ENCODE results near the gene CLEC4E. TPM values are rescaled to one million over a fixed set of nuclear protein-coding genes. Genes with fewer than 3 reads are reported as not detected.
"Not testable (repeated sequence)": the region's sequence is repeated elsewhere in the genome, so short reads cannot be mapped to it uniquely, and the experiment has no call there.

CLEC4E gene
- total and polyA plus RNA-seq, 2 of the 13 experiments (the other 11 are each of a cell fraction or from before 2014, with no cell fraction given): not detected

DNA sequence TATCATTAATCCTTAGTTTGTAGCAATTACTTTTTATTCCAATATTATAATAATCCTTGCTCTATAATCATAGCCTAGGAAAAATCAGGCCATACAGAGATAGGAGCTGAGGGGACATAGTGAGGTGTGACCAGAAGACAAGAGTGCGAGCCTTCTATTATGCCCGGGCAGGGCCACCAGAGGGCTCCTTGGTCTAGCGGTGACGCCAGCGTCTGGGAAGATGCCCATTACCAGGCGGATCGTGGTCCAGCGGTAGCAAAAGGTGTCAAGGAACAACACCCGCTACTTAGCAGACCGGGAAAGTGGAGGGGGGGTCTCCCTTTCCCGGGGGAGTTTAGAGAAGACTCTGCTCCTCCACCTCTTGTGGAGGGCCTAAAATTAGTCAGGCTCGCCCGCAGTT lies 43.8 kb upstream of the CLEC4E start:
- ATAC-seq; BruUV-seq (replicated peaks); DNase-seq (ENCODE audit: low spot score); H4K20me1 ChIP-seq (ENCODE audit: insufficient read depth, low read length); H3K4me3 ChIP-seq (replicated peaks in 1 of 3; ENCODE audit: insufficient read depth in 1 of 3, low read depth in 2 of 3, low read length in 3 of 3); H3K79me2 ChIP-seq (ENCODE audit: insufficient read depth, low read length); CTCF ChIA-PET (ENCODE audit: low intra/inter-chr PET ratio, low total read pairs); FAIRE-seq; H3K4me1 ChIP-seq (ENCODE audit: insufficient read depth, low read length); H3K27ac ChIP-seq (ENCODE audit: extremely low read length, insufficient read depth, low read length); H3K9me3 ChIP-seq (ENCODE audit: low read length); H3K36me3 ChIP-seq (replicated peaks in 1 of 2; ENCODE audit: control insufficient read depth in 1 of 2, insufficient read depth in 2 of 2, low read length in 2 of 2); intact Hi-C loops (cut with micrococcal nuclease; ENCODE audit: unreplicated experiment); H3K9ac ChIP-seq (ENCODE audit: insufficient read depth, low read depth, low read length); H2AFZ ChIP-seq (ENCODE audit: low read length); in situ Hi-C loops (cut with HindIII; ENCODE audit: extremely low pct_ligation_motif_present, low pct_unique_long_range_greater_than_20kb); H3K27me3 ChIP-seq (ENCODE audit: control insufficient read depth in 1 of 2, insufficient read depth in 2 of 2, low read length in 2 of 2); POLR2A ChIA-PET; H3K4me2 ChIP-seq (ENCODE audit: low read depth, low read length): not testable (repeated sequence)
- TF ChIP-seq, protein P1, sequence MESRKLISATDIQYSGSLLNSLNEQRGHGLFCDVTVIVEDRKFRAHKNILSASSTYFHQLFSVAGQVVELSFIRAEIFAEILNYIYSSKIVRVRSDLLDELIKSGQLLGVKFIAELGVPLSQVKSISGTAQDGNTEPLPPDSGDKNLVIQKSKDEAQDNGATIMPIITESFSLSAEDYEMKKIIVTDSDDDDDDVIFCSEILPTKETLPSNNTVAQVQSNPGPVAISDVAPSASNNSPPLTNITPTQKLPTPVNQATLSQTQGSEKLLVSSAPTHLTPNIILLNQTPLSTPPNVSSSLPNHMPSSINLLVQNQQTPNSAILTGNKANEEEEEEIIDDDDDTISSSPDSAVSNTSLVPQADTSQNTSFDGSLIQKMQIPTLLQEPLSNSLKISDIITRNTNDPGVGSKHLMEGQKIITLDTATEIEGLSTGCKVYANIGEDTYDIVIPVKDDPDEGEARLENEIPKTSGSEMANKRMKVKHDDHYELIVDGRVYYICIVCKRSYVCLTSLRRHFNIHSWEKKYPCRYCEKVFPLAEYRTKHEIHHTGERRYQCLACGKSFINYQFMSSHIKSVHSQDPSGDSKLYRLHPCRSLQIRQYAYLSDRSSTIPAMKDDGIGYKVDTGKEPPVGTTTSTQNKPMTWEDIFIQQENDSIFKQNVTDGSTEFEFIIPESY (CRISPR knock-in tag; IDR thresholded peaks at IDR 0.05): peak; percentile 36; the same call in 1 of the 2 replicates
- TF ChIP-seq, protein P2, sequence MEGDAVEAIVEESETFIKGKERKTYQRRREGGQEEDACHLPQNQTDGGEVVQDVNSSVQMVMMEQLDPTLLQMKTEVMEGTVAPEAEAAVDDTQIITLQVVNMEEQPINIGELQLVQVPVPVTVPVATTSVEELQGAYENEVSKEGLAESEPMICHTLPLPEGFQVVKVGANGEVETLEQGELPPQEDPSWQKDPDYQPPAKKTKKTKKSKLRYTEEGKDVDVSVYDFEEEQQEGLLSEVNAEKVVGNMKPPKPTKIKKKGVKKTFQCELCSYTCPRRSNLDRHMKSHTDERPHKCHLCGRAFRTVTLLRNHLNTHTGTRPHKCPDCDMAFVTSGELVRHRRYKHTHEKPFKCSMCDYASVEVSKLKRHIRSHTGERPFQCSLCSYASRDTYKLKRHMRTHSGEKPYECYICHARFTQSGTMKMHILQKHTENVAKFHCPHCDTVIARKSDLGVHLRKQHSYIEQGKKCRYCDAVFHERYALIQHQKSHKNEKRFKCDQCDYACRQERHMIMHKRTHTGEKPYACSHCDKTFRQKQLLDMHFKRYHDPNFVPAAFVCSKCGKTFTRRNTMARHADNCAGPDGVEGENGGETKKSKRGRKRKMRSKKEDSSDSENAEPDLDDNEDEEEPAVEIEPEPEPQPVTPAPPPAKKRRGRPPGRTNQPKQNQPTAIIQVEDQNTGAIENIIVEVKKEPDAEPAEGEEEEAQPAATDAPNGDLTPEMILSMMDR (CRISPR knock-in tag; IDR thresholded peaks at IDR 0.05): 0 out of 2 replicates have a peak, but pooled peaks have one; percentile 4
- 51% methylated on average over 13 of the region's 13 CpGs for WGBS (ENCODE audit: low lambda C conversion rate)

DNA sequence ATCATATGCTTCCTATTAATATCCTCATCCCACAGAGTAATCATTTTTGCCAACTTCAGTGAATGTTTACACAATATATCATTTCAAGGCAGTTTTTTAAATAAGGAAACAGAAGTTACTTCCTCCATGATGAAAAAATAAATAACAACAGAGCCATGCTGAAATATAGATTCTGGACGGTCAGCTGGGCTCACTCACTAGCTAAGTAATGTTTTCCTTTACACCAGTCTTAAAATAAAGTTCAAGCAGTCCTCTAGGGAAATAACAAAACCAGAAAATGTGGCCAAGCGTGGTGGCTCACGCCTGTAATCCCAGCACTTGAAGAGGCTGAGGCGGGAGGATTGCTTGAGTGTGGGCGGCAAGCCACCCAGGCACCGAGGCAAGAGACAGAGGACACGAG lies 43.3 kb upstream of the CLEC4E start:
- no peak for TF ChIP-seq MXI1 (IDR thresholded peaks at IDR 0.05; ENCODE audit: borderline replicate concordance, low read depth, low read length)
- TF ChIP-seq, protein P3, sequence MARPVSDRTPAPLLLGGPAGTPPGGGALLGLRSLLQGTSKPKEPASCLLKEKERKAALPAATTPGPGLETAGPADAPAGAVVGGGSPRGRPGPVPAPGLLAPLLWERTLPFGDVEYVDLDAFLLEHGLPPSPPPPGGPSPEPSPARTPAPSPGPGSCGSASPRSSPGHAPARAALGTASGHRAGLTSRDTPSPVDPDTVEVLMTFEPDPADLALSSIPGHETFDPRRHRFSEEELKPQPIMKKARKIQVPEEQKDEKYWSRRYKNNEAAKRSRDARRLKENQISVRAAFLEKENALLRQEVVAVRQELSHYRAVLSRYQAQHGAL (CRISPR knock-in tag; IDR thresholded peaks at IDR 0.05; ENCODE audit: not compliant biosample characterization): no peak
- TF ChIP-seq MED1 (CRISPR knock-in tag; IDR thresholded peaks at IDR 0.05): no peak
- TF ChIP-seq ZNF766 (CRISPR knock-in tag; IDR thresholded peaks at IDR 0.05; ENCODE audit: borderline replicate concordance): no peak
- no peak for TF ChIP-seq ZNF354B (CRISPR knock-in tag; IDR thresholded peaks at IDR 0.05)
- TF ChIP-seq, protein P4, sequence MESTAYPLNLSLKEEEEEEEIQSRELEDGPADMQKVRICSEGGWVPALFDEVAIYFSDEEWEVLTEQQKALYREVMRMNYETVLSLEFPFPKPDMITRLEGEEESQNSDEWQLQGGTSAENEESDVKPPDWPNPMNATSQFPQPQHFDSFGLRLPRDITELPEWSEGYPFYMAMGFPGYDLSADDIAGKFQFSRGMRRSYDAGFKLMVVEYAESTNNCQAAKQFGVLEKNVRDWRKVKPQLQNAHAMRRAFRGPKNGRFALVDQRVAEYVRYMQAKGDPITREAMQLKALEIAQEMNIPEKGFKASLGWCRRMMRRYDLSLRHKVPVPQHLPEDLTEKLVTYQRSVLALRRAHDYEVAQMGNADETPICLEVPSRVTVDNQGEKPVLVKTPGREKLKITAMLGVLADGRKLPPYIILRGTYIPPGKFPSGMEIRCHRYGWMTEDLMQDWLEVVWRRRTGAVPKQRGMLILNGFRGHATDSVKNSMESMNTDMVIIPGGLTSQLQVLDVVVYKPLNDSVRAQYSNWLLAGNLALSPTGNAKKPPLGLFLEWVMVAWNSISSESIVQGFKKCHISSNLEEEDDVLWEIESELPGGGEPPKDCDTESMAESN (CRISPR knock-in tag; conservative IDR thresholded peaks at IDR 0.05): no peak
- Histone ChIP-seq H3K79me2 (ENCODE audit: insufficient read depth, low read length) (no peaks in the 10 kb centered on the region), H4K20me1 (ENCODE audit: insufficient read depth, low read length) (no peaks in the 10 kb centered on the region), H3K4me2 (ENCODE audit: low read depth, low read length) (no peak overlapping the region), H3K9ac (ENCODE audit: insufficient read depth, low read depth, low read length) (no peak overlapping the region), H3K36me3 (replicated peaks in 1 of 2; ENCODE audit: control insufficient read depth in 1 of 2, insufficient read depth in 2 of 2, low read length in 2 of 2) (no peaks in the 10 kb centered on the region), H3K4me3 (replicated peaks in 1 of 3; ENCODE audit: insufficient read depth in 1 of 3, low read depth in 2 of 3, low read length in 3 of 3) (no peak overlapping the region), H3K4me1 (ENCODE audit: insufficient read depth, low read length) (no peaks in the 10 kb centered on the region), H3K27ac (ENCODE audit: extremely low read length, insufficient read depth, low read length) (no peak overlapping the region), H3K9me3 (ENCODE audit: low read length) (no peaks in the 10 kb centered on the region), H2AFZ (ENCODE audit: low read length) (no peak overlapping the region), H3K27me3 (ENCODE audit: control insufficient read depth in 1 of 2, insufficient read depth in 2 of 2, low read length in 2 of 2) (no peaks in the 10 kb centered on the region; a peak in 1 of 5 replicates)
- BruUV-seq (replicated peaks): no TSS peak
- intact Hi-C loops (cut with micrococcal nuclease; ENCODE audit: unreplicated experiment): no loop called here
- ChIA-PET CTCF (ENCODE audit: low intra/inter-chr PET ratio, low total read pairs) (no interaction called here), POLR2A (no interaction called here)
- DNase-seq (ENCODE audit: low spot score) (no peak), ATAC-seq (no peak), FAIRE-seq (no peak)
- WGBS (ENCODE audit: low lambda C conversion rate): 48% methylated on average over 7 of the region's 7 CpGs
- in situ Hi-C loops (cut with HindIII; ENCODE audit: extremely low pct_ligation_motif_present, low pct_unique_long_range_greater_than_20kb): no loop called here
